Left colon (tissue), 2 donors: ENCODE data around the gene TSPAN17. TPM values are rescaled to one million over a fixed set of nuclear protein-coding genes. Genes with fewer than 3 reads are reported as not detected.
"Not testable (repeated sequence)": the region's sequence is repeated elsewhere in the genome, so short reads cannot be mapped to it uniquely, and the experiment has no call there.

ENCODE experiments used
- ATAC-seq: fragments of 200-7000 bp; cut with Tn5 transposase; one replicate; pipeline ENCODE4 v1.9.1; 2020; ENCODE audit warnings: mild to moderate bottlenecking, moderate library complexity
- DNase-seq, 2 donors: peaks; one replicate each; pipeline ENCODE4 v3.0.0-alpha.2; 2020
- intact Hi-C, 2 donors: fragments of 100-400 bp; cut with DNase I in 1 of 2; cut with micrococcal nuclease in 1 of 2; formaldehyde crosslinking; loops; one replicate each; pipeline versions ENCODE4 v1.11.2 to v1.14.0; 2022; cut with DNase I, micrococcal nuclease
- long read RNA-seq: library from polyadenylated mRNA; unstranded; transcript quantifications from one replicate; pipeline ENCODE4 v2.0.0, GENCODE V29; 2021
- total RNA-seq, 2 donors: library from RNA; stranded (reverse); fragmentation: NEBNext Ultra II Directional; extraction: Animal tissue kit (Norgen Biotek cat#: 25700); gene quantifications; one replicate each; pipeline ENCODE4 v1.2.1, GENCODE V29; 2021
- donor health status: DM: no; HTN: no; CAD: no.
- donor health status: DM: yes; HTN: yes; CAD: no.

Gene TSPAN17, protein sequence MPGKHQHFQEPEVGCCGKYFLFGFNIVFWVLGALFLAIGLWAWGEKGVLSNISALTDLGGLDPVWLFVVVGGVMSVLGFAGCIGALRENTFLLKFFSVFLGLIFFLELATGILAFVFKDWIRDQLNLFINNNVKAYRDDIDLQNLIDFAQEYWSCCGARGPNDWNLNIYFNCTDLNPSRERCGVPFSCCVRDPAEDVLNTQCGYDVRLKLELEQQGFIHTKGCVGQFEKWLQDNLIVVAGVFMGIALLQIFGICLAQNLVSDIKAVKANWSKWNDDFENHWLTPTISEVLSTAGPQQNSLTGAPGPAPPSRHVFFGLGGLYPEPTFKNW
- 10 to 100 TPM; 34.8 to 37.2 TPM for total RNA-seq
- long read RNA-seq, transcript TSPAN17-207 (9 exons, 2,457 nt) = major isoform, 15 of 39 reads
- long read RNA-seq, partial matches to known transcripts = 9 of 39 reads
- long read RNA-seq, other reads (novel, unspliced or antisense) = 11 of 39 reads

DNA sequence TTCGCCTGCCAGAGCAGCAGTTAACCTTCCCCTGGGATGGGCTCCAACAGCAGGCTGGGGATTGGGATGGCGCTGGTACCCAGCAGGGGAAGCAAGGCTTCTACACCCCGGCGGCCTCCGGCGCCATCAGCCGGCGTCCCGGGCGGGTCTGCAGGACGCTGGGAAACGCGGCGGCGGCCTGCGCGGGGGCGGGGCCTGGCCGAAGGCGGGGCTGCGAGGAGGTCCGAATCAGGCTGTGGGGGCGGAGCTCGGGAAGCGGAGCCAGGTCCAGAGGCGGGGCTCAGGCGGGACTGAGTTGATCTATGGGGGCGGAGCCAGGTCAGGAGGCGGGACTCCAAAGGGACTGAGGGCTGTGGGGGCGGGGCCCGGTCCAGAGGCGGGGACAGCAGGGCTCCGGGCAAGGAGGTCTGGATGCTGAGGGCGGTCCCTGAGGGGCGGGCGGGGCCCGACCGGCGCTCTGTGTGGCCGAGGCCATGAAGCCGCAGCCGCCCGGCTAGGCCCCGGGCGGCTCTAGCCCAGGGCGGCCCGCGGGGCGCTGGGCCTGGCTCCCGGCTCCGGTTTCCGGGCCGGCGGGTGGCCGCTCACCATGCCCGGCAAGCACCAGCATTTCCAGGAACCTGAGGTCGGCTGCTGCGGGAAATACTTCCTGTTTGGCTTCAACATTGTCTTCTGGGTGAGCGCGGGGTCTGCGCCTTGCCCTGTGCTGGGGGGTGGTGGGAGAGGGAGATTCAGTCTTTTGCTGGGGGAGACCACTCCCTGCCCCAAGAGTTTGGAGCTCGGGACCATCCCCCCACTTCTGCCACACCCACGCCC lies at the start of gene TSPAN17:
TSPAN17 (plus strand) TSS at position 455 of the 813 bp plus-strand sequence; CDS start at position 587, 132 bp downstream.
- ATAC-seq = peak; percentile 95
- peak; percentile 100 for DNase-seq
- intact Hi-C loops = loop anchor here in 1 of 2 donors (10.0 kb wide), 1 partner anchor 232 kb away; the partner anchor contains the start of gene CLTB

DNA sequence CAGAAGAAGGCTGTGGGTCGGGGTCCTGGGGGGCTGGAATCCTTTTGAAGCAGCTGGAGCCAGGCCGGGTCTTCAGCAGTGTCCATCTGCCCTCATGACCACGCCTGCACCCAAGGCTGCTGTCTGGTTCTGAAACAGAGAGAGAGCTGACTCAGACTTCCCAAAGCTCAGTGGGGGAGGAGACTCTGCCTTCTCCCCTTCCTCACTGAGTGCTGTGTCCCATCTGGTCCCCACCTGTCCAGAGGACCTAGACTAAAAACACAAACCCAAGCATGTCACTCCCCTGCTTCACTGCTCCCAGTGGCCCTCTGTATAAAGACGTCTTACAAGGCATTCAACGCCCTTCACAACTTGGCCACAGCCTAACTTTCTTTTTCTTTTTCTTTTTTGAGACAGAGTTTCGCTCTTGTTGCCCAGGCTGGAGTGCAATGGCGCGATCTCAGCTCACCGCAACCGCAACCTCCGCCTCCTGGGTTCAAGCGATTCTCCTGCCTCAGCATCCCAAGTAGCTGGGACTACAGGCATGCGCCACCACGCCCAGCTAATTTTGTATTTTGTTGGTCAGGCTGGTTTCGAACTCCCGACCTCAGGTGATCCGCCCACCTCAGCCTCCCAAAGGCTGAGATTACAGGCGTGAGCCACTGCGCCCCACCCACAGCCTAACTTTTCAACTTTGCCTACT lies 47.4 kb upstream of the TSPAN17 start:
- ATAC-seq, DNase-seq, intact Hi-C loops: not testable (repeated sequence)

GRCh38 chr5:176601901-176602482 lies 45.3 kb upstream of the TSPAN17 start:
- no peak for DNase-seq
- intact Hi-C loops = no loop called here
- no peak for ATAC-seq

GRCh38 chr5:176603091-176603490 lies 44.2 kb upstream of the TSPAN17 start:
- intact Hi-C loops = no loop called here
- no peak for DNase-seq
- no peak for ATAC-seq

- intact Hi-C loops = no loop called here
- ATAC-seq = no peak
- no peak for DNase-seq
Observed at GRCh38 chr5:176606032-176606431, 41.3 kb upstream of the TSPAN17 start.

DNA sequence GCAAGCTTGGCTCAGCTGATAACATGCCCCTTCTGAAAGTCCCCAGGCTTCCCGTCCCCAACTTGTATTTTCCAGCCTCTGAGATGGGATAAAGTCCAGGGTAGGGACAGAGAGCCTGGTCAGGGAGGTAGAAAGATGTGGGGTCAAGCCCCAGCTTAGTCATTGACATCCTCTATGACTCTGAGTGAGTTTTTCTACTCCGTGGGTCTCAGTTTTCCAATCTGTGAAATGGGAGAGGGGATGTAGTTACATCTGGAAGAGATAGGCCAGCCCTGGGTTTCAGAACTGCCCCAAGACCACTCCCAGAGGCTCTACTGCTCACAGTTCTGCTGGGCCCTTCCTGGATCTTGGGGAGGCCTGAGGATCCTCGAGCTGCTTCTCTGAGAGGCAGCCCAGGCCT lies 40.4 kb upstream of the TSPAN17 start:
- intact Hi-C loops = no loop called here
- no peak for DNase-seq
- no peak for ATAC-seq

DNA sequence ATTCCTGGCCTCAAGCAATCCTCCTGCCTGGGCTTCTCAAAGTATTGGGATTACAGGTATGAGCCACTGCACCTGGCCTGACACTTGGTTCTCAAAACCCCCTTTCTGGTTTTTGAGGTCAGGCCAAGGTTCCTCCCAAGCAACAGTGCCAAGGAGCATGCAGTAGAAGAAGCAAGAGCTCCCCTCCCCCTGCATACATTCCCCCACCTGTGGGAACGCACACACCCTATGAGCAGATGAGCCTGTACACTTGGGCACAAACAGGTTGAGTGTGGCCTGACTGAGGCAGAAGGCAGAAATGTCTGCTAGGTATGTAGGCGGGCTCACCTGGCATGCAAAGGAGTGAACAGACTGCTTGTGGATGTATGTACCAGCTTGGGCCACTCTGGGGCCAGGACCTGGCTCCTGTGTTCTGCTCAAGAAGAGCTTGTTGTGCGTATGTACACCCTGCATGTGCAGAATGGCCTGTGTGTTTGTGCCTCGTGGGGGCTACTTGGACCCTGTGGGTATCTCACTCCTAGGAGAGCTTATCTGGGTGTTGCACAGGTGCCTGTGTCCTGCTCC lies 39.1 kb upstream of the TSPAN17 start:
- DNase-seq (no peak), ATAC-seq (no peak)
- intact Hi-C loops = no loop called here

- no peak for DNase-seq
- ATAC-seq = no peak
- intact Hi-C loops = no loop called here
Observed at GRCh38 chr5:176608937-176609723, 38.2 kb upstream of the TSPAN17 start.

DNA sequence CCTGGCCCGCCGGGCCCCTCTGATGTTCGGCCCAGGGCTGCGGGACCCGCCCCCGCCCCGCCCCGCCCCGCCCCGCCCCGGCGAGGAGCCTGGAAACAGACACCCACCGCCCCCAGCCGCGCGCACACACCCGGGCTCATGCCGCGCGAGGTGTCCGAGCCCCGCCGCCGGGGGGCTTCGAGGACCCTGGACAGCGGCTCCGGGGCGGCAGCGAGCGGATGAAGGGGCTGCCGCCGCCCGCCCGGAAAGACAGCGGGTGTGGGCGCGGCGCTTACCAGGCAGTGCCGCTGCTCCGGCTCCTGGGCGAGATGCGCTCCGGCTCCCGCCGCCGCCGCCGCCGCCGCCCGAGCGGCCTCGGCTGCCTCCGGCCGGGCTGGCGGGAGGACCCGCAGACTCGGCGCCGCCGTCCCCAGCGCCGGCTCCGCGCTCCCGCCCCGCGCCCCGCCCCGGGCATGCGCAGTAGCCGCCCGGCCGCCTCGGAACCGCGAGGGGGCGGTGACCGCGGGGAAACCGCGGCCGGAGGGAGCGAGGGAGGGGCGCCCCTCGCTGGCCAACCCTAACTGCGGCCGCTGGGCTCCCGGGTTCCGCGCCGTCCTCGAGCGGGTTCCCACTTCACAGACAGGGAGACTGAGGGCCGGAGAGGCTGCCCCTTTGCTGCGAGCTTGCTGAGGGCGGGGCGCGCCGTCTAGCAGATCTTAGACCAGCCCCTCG lies 37.4 kb upstream of the TSPAN17 start, which contains the start of gene GPRIN1:
GPRIN1 (minus strand) TSS at position 433 of the 711 bp plus-strand sequence. CDS start 10,322 bp downstream, outside the sequence.
- DNase-seq (peak in 1 of 2 donors; percentile 57), ATAC-seq (peak; percentile 88)
- intact Hi-C loops = no loop called here

- ATAC-seq (peak; percentile 34), DNase-seq (no peak)
- intact Hi-C loops = no loop called here
Observed at GRCh38 chr5:176610435-176610773, 36.9 kb upstream of the TSPAN17 start.

- DNase-seq = peak; percentile 61 to 84
- peak; percentile 51 for ATAC-seq
- intact Hi-C loops = no loop called here
Observed at GRCh38 chr5:176611435-176611834, 35.8 kb upstream of the TSPAN17 start.

GRCh38 chr5:176612008-176612407 lies 35.3 kb upstream of the TSPAN17 start:
- intact Hi-C loops = no loop called here
- ATAC-seq (no peak), DNase-seq (no peak)

- DNase-seq (no peak), ATAC-seq (no peak)
- intact Hi-C loops = no loop called here
Observed at GRCh38 chr5:176612855-176613254, 34.4 kb upstream of the TSPAN17 start.

GRCh38 chr5:176614805-176615478 lies 32.3 kb upstream of the TSPAN17 start:
- ATAC-seq = no peak
- no peak for DNase-seq
- intact Hi-C loops = no loop called here

DNA sequence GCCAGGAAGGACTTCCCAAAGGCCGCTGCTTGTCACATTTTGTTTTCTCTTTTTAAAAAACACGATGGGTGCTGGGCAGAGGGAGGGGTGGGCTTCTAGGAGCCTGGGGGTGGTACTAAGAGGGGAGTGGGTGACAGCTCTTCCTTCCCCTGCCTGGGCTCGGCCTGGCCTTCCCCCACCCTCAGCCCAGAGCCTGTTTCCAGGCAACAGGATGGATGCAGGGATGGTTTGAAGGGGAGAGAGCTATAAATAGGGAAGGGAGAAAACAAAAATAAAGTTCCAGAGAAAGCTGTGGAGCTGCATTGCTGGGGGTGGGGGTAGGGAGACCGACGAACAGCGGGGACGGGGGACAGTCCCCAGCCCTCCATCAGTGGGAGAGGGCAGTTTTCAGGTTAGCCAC lies 30.8 kb upstream of the TSPAN17 start:
- ATAC-seq (no peak), DNase-seq (no peak)
- intact Hi-C loops = no loop called here

DNA sequence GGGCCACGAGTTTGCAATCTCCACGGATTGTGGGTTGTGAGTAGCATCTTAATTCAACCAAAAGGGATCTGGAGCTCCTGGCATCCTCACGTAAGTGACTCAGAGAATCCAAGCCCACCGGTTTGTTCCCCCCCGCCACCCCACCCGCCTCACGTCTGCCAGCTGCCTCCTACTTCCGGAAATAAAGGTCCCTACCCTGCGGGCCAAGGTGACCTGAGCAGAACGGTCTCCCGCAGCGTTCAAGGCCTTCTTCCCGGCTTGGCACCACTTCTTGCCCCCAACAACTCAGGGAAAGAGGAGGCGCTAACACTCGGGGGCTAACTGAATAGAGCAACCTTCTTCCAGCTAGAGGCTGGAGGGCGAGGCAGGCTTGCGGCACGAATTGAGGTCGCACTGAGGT lies 28.5 kb upstream of the TSPAN17 start:
- ATAC-seq (no peak), DNase-seq (no peak)
- intact Hi-C loops = no loop called here

GRCh38 chr5:176619203-176619568 lies 28.1 kb upstream of the TSPAN17 start:
- DNase-seq = peak; percentile 56 to 74
- intact Hi-C loops = no loop called here

More at GRCh38 chr5:176619203-176619568, 28.1 kb upstream of the TSPAN17 start:
- ATAC-seq = peak; percentile 90
